GM21576 (cell line): ENCODE results near the gene TNFRSF13B.
"Not testable (repeated sequence)": the region's sequence is repeated elsewhere in the genome, so short reads cannot be mapped to it uniquely, and the experiment has no call there.

Experiments
- ATAC-seq: cut with Tn5 transposase; IDR thresholded peaks from one replicate; pipeline ENCODE4 v1.9.1; 2021; ENCODE audit warnings: mild to moderate bottlenecking, moderate library complexity; ENCODE audit not compliant: unreplicated experiment

TNFRSF13B gene

DNA sequence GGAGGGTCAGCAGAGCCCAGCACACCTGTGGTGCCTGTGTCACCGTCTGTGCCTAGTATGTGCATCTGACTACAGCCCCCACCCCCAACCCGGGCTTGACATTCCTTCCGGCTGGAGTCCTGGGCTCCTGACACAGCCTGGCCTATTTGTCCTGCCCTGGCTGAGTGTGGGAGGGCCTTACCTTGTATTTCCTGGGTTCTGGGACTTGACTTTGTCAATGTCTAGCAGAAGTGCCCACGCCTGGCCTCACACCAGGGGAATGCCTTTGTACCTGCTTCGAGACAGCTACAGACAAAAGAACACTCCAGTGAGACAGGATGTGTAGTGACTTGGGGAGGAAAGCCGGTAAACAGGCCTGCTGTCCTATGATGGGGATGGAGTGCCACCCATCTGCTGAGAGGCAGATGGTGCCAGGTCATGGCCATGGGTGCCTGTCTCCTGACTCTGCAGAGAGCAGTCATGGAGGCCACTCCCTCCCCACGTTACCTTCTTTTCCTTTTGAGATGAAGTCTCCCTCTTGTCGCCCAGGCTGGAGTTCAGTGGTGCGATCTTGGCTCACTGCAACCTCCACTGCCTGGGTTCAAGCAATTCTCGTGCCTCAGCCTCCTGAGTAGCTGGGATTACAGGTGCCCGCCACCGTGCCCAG is 42.8 kb downstream of the TNFRSF13B start:
- no peak for ATAC-seq

DNA sequence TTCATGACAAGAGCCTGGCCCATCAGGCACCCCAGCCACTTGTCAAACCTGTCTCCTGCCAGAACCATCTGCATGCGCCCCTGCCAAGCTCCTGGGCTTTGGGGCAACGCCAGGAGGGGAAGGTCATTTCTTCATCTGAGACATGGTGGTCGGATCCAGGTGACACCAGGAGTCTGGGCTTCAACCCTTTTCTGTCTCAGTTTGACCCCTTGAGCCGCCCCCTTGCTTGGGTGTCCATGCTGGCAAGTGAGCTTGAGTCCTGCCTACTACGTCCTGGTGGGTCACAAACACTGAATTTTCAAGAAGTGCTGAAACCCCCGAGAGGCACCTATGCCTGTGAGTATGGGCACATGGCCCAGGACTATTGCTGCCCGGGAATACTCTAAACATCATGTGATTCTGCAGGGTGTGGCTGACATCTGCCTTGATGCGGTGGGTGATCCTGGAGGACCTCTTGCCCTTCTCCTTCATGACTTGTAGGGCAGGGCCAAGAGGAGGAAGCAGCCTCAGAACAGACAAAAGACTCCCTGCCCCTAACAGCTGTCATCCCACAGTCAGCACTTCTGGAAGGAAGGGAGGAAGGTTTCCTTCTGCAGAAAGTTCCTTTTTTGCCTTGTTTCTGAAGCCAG is 43.4 kb downstream of the TNFRSF13B start:
- ATAC-seq: no peak

DNA sequence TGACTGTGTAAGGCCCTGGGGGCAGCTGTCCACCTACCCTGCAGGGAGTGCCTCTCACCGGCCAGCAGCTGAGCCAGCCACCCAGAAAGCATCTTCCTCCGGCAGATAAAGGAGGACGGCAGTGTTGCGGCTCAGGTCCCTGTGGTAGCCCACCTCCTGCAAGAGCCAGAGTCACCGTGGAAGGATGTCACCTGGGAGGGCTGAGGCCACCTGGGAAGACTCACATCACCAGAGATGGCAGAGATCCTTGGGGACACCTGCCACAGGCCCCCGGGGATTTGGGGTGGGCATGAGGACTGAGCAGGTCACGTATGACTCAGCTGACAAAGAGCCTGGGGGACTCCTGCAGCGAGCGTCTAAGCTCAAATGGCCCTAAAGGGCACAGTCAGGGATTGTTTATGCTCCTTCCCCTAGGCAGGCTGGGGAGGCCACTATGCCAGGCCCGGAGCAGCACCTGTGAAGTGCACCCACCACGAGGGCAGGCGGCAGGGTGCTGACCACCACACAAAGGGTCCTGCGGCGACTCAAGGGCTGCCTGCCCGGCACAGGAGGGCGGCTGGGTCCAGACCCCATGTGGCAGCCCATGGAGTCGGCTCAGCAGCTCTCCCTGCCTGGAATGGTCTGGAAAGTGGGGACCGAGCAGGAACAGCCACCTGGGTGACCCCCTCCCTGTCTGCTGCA is 44.1 kb downstream of the TNFRSF13B start:
- ATAC-seq: no peak

DNA sequence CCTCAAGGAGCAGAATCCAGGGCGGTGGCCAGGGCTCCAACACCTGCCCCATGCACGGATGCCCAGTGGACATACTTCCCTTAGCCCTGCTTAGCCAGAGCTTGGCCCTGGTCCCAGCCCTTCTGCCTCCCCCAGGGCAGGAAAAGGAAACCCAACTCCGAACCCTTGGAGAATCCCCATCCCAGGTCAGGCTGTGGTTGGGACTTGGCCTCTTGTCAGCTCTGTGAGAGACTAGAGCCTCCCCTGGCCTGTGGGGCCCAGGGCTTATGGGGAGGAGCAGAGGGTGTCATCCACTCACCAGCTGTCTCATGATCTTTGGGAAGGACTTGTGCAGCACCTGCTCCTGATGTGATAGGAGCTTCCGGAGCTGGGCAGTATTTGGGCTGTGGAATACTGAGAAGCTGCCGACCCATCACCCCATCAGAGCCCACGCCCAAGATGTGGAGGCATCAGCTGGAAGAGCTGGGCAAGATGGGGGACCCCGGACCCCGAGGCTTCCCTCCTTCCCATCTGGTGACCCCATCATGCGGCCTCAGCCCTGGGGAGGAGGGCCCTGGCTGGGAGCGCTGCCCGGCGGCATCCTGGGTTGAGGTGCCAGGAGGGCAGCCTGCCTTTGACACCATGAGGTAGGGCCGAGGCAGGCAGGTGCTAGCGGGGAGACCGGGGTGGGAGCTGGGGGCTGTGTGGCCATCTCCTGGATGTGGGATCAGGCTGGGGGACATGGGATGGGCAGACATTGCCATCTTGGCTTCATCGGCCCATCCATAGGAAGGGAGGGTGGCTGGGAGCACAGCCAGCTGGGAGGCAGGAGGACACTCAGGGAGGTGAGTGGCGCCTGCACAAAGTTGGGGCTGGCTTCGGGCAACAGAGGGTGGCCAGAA is 45.1 kb downstream of the TNFRSF13B start:
- no peak for ATAC-seq

DNA sequence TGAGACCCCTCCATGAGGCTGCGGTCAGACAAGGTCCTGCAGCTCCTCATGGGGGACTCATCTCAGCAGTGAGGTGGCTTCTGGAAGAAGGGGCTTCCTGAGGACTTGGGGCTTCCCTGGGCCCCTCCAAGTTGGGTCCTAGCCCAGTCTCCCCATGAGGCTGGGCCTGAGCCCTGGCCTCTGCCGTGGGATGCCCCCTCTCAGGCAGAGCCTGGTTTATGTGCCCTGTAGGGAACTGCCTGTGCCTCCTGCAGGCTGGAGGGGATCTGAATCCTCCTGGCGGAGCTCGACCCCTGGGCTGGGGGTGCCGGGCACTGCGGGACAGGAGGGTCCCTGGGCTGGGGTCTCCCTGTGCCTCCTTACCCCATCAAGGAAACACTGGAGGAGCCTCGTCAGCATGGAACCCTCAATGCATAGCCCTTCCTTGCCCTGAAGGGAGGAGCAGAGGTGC is 45.8 kb downstream of the TNFRSF13B start:
- no peak for ATAC-seq

DNA sequence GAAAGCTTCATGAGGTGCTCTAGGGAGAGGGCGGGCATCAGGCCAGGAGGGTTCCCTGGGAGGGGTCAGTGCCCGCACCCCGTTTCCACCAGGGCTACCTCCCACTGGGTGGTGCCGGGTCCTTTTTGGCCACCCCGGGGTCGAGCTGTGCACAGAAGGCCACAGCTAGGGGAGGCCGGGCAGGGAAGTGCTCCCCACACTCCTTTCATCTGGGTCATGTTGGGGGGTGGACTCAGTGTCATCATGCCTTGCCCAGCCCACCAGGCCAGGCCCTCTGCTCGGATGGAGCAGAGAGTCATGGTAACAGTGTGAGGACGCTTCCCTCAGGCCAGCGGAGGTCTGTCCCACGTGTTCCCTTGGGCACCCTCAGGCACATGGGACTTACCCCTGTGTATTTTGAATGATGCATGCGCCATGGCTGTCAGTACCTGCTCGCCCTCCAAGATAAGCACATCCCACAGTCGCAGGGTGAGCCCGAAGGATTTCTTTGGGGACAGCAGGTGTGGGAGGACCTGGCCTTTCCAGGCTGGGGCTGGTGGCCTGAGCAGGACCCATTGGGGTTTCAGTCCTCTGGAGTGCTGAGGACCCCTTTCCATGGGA is 46.4 kb downstream of the TNFRSF13B start:
- ATAC-seq: no peak

DNA sequence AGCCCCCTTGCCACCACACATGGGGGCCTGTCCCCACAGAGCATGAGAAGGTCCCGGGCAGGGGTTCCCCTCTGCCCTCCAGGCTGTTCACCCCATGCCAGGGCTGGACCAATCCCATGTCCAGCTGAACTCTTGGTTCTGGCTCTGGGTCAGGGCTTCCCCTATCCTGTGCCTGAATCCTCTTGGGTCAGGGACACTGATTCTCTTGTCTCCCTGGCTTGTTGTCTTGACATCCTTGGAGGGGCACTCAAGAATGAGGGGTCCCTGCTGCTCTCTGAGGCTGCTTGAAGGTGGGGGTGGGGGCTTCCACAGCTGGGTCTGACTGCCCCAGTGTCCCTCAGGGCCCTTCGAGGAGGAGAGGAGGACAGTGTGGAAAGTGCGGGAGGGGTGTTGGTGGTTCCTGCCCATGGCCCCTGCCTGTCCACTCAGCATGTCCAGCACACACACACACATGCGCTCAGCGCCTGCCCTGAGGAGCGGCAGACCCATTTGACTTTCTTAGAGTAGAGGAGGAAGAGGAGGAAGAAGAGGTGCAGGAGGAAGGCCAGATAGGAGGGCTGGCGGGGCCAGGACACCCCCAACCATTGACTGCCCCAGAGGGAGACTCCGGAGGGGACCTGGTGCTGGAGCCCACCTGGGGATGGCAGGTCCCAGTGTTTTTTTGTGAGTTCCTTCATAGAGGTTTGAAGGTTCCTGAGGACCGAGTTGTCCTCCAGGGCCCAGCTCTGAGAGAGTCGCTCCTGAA is 47.0 kb downstream of the TNFRSF13B start:
- no peak for ATAC-seq

DNA sequence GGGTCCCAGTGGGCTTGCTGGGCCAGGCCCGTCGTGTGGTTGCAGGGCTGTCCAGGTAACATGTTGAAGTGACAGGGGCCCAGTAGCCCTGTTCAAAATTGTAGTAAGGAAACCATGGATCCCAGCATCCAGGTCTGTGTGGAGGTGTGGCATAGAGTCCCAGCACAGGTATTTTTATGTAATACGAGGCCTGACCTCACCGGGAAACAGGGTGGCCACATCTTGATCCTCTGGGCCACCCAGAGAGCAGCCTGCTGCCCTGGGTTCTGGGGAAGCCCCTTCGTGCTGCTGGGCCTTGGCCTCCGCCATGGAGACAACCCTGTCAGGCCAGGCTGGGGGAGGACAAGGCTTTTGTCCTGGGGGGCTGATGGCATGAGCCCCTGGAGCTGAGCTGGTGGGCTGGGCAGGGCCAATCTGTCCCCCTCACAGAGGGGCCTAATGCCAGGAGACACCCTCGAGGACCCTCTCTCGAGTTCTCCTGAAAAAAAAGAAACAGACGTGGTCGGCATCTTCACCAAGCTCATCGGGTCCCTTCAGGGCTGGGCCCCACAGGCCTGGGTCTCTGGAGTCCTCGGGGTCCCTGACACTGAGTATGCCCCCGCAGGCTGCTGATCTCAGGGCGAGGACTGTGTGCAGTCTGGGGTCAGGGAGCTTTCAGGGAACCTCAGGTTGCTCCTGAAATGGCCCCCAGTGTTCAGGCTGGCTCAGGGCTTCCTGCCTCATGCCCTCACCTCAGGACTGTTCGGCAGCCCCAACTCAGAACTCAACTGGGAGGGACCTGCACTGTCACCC is 47.8 kb downstream of the TNFRSF13B start:
- ATAC-seq: no peak

DNA sequence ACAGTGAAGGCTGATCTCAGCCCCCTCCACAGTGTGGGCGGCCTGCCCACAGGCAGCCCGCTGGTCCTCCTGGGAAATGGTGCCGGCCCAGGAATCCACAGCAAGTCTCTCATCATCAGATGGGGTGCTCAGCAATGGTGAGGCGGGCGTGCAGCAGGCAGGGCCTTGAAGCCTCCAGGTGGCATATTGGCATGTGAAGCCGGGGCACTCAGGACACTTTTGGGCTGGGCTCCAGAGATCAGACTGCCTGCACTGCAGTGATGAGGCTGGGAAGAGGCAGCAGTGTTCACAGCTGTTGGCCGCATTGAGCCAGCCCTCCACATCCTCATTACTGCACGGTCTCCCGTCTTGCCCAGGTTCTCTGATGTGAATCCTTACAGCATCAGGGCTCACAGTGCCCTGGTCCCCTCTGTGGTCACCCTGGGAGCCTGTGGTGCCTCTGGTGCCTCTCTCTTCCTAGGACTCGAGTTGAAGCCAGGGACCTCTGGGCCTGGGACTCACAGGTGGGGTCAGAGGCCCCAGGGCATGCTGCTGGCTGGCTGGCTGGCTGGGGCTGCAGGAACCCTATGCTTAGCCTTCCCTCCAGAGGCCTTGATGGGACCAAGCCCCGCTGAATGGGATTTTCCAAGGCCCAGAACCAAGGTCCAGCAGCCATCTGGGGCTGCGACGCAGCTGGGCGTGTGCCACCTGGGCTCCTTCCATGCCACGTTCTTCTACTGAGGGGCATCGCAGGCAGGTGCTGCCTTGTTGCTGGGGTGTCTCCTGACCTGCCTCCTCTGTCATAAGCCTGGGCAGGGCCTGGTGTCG is 48.6 kb downstream of the TNFRSF13B start:
- ATAC-seq: no peak

DNA sequence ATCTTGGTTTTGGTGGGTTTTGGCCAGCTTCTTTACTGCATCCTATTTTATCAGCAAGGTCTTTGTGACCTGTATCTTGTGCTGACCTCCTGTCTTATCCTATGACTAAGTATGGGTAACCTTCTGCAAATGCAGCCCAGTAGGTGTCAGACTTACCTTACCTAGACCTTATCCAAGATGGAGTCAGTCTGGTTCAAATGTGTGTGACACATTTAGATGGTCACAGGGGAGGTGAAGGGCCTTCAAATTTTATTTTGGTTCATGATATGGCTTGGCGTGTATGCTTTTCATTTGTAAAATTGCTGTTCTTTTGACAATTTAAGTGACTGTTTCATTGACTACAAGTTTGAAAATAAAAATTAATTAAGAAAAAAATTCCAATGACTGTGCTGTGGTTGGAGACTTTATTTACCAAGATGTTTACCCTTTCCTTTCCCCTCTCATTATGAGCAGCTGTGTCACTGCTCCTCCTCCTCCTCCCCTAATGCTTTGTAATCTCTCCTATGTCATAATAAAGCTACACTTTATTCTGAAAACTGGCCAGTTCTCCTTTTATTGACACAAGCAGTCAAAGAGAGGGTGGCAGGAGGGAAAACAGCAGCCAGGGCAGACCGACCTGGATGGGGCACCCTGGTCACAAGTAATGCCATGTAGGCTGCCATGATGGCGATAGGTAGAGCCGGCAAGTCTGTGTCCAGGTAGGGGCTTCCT is 49.4 kb downstream of the TNFRSF13B start:
- ATAC-seq: no peak

DNA sequence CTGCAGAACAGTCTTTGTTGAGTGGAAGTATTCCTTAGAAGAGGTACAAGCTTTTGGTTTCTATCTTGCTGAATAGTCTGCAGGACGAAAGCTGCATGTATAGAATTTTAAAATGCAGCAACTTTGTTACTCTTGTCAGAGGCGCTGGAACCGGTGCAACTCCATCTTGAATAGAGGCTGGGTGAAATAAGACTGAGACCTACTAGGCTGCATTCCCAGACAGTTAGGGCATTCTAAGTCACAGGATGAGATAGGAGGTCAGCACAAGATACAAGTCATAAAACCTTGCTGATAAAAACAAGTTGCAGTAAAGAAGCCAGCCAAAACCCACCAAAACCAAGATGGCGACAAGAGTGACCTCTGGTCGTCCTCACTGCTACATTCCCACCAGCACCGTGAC is 50.5 kb downstream of the TNFRSF13B start:
- ATAC-seq: not testable (repeated sequence)

DNA sequence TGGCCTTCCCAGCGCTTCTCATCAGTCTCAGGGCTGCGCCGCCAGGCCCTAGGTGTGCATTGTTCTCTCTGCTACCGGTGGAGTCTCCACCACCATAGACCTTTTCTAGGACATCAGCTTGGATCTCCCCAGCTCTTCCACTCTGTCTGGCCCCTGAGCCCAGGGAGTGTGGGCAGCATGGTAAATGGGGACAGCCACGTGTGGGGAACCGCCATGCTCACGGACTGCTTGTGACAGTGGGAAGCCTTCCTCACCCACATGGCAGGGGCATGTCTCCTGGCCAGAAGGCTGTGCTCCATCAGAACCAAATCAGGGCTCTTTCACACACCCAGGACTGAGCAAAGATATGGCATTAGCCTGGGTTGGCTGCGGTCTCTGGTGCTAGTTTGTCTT is 51.3 kb downstream of the TNFRSF13B start:
- no peak for ATAC-seq

DNA sequence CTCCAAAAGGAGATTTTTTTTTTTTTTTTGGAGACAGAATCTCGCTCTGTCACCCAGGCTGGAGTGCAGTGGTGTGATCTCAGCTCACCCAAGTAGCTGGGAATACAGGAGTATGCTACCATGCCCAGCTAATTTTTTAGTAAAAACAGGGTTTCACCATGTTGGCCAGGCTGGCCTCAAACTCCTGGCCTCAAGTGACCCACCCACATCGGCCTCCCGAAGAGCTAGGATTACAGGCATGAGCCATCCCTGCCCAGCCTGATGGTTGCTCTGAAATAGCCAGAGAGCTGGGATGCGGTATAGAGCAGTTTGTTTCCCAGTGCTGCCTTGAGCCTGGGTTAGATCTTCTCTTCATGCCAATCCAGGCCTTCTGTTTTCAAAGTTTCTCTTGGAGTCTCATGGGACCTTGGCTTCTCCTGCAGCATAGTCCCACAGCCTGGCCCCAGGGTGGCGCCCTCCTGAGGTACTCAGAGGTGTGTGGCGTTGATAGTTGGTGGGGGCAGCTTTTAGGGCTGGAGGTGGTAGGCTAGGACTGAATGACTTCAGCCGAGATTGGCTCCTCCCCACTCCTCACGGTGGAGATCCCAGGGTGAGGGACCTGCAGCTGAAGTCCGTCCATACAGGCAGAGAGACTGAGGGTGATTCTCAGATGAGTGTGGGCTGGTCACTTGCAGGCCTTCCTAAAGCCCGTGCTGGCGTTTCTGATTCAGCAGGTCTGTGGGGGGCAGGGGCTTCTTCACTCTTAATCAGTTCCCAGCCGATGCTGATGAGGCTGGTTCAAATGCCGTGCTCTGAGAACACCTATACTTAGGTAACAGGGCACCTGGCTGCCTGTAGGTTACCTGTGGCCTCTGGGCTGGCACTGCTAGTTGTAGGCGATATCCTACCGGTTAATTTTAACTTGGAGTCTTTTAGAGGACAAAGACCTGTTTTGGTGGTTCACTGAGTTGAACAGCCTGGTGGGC is 52.0 kb downstream of the TNFRSF13B start:
- no peak for ATAC-seq

DNA sequence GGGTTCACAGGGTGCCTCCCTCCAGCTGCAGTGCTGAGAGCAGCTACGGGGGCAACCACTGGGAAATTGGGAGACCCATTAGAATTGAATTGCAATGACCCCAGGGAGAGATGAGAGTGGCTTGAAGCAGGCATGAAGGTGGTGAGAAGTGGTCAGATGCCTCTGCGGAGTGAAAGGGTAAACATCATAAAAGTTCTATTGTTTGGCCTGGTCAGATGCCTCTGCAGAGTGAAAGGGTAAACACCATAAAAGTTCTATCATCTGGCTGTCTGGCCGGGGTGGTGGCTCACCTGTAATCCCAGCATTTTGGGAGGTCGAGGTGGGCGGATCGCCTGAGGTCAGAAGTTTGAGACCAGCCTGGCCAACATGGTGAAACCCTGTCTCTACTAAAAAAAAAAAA is 53.5 kb downstream of the TNFRSF13B start:
- no peak for ATAC-seq

DNA sequence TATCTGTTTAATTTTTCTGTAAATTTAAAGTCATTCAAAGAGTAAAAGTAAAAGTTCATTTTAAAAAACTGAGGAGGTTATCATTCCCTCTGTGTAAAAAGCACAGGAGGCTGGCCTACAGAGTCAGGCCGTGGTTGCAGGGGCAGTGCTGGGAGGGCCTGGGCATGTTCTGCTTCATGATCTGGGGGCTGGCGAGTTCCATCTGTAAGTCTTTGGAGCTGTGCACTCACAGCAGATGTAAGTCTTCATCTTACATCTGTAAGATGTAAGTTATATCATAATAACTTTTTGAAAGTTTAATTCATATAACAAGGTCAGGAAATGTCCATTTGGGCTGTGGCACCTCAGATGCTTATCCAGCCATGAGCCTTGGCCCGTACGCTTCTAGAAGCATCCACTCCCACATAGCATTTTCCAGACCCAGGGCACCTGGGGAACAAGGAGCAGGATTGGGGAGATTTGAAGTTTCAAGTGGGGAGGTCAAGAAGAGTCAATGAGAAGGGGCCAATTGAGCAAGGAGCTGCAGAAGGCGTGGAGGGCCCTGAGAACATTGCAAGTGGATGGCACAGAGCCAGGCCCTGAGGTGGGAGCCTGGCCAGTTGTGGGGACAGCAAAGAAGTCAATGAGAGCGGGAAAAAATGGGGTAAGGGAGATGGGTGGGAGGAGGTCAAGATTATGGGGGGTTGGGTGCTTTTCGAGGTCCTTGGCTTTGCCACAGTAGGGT is 54.1 kb downstream of the TNFRSF13B start:
- ATAC-seq: no peak

DNA sequence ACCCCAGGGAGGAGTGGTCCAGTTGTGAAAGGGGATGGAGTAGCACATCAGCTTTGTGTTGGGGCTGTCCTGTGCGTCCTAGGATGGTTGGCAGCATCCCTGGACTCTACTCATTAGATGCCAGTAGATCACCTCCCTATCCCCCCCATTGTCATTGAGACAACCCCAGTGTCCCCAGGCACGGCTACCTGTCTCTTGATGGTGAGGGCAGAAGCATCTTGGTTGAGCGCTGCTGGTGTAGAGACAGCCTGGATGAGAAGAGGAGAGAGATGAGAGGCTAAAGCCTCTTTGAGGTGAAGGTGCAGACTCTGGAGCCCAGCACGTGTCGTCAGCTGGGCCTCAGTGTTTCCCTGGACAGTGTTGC is 55.4 kb downstream of the TNFRSF13B start:
- ATAC-seq: no peak
